Right ventricle myocardium superior (tissue), 1 donor: Measurements from ENCODE around the gene SSRP1. TPM values are rescaled to one million over a fixed set of nuclear protein-coding genes. Genes with fewer than 3 reads are reported as not detected.

Source experiments
- ATAC-seq: fragments of 200-7000 bp; cut with Tn5 transposase; one replicate; pipeline ENCODE4 v1.9.1; 2020; ENCODE audit warnings: mild to moderate bottlenecking; ENCODE audit not compliant: poor library complexity
- DNase-seq: peaks from one replicate; pipeline ENCODE4 v3.0.0-alpha.2; 2020
- intact Hi-C: fragments of 100-400 bp; cut with DNase I; formaldehyde crosslinking; loops from one replicate; pipeline ENCODE4 v1.11.2; 2022
- total RNA-seq: library from RNA; stranded (reverse); fragmentation: NEBNext Ultra II Directional; extraction: Animal tissue kit (Norgen Biotek cat#: 25700); gene quantifications from one replicate; pipeline ENCODE4 v1.2.1, GENCODE V29; 2021
- donor health status: DM: no; HTN: yes; CAD: no; lungs with severe emphysema.

Gene SSRP1
- total RNA-seq, 1 donor from 2014 or later, result 36.3 TPM

- intact Hi-C loops, result no loop called here
- ATAC-seq (peak; percentile 55), DNase-seq (peak; percentile 93)
These were observed 13.2 kb downstream of the SSRP1 start for GRCh38 chr11:57322256-57323166.

DNA sequence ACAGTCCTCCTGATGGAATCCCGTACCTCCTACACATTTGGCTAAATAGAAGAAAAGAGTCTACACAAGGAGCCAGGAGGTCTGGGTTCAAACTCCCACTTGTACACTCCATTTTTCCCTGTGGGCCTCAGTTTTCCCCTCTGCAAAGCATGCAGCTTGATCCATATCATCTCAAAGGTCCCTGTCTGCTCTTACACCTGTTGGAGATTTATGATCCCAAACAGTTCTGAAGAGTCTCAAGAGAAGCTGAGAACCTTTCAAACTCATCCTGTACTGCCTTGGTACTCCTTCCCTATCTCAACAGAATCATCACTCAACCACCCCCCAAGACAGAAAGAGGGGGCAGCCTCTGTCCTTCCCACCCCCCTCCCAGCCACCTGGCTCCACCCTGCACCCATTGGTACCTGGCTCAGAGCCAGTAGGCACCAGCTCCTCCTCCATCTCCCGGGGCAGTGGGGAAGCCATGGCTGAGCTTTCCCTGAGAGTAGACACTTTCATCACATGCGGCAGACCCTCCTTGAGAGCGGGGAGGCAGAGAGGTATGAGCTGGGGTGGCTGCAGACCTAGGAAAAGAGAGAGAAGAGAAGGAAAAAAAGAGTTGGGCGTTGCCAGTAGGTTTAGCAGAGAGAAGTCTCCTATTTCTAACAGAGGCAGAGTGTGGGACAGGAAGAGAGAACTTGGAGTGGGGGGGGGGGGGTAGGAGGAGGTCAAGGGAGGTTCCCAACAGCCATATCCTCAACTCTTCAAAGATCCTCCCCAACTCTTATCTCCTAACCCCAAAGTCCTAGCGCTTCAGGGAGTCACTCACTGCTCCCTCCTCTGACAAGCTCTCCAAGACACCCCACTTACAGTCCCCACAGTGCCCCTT lies 14.1 kb downstream of the SSRP1 start:
- ATAC-seq (no peak), DNase-seq (no peak)
- intact Hi-C loops, result no loop called here

DNA sequence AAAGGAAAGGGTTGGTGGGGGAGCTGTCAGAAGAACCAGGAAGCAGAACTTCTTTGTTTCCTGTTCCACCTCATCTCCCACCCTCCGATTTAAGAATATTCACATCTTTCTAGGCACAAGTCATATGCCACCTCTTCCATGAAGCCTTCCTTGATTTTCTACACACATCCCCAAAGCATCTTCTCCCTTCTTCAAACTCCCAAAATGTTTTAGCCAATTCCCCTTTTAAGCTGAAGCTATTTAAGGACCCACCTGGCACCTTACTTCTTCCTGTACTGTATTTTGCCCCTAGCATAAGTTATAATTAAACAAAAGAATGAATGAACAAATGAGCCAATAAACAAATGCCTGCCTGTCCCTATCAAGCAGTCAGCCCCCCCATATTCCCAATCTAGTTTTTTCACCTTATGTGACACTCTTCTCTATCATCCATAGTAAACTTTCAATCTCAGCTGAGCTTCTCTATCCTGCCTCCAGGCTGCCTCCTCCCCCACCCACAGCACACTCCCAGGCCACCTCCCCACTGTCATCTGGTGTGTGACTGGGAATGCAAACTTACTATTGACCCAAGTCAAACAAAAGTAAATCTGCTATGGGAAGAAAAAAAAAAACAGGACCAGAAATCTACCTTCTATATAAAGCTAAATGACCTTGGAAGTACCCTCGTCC lies 14.8 kb downstream of the SSRP1 start:
- intact Hi-C loops, result no loop called here
- no peak for DNase-seq
- no peak for ATAC-seq

DNA sequence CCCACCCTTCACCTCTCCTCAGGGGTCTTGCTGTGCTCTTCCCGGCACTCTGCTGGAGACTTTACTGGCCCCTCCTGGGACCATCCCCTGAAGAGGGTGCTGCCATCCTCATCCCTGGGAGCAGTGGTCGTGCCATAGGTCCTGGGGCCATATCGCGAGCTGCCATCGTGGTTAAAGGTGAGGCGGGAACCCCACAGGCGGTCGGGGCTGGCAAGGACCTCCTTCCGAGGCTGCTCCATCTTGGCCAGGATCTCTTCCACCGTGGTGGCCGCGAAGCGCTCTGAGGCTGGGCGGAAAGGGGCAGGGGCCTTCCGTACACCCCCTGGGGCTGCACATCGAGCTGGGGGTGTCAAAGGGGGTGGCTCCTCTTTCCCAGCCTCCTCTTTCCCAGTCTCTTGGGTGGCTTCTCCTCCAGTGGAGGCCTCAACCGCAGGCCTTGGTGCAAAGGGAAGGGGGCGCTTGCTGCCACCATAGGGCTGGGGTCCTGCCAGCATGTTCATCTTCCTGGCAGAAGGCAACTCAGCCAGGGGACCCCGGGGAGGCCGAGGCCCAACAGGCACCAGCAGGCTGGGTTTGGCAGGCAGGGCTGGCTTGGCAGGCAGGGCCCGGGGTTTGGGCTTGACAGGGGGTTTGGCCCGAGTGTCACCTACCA lies 15.5 kb downstream of the SSRP1 start:
- DNase-seq, result no peak

GRCh38 chr11:57318178-57318577 lies 17.5 kb downstream of the SSRP1 start:
- intact Hi-C loops, result no loop called here
- DNase-seq (no peak), ATAC-seq (no peak)

More for the DNA sequence above, 15.5 kb downstream of the SSRP1 start:
- no peak for ATAC-seq
- intact Hi-C loops, result no loop called here

DNA sequence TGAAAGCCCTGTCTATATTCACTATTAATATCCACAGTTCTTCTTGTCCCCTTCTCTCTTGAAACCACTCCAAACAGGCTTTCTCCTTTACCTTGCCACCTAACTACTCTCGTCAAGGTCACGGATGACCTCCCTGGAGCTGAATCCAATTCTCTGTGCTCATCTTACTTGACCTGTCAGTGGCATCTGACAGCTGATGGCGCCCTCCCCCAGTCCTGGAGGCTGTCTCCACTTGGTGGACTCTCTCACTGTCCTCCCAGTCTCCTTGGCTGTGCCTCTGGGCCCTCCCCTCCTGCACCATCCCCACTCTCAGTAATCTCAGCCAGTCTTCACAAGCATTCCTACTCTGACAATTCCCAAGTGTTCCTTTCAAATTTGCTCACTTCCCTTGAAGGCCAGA lies 19.7 kb downstream of the SSRP1 start:
- DNase-seq (no peak), ATAC-seq (no peak)
- intact Hi-C loops, result no loop called here

GRCh38 chr11:57315491-57315890 lies 20.2 kb downstream of the SSRP1 start:
- DNase-seq (no peak), ATAC-seq (no peak)
- intact Hi-C loops, result no loop called here

GRCh38 chr11:57314221-57314973 lies 21.3 kb downstream of the SSRP1 start:
- no peak for DNase-seq
- no peak for ATAC-seq
- intact Hi-C loops, result no loop called here

- intact Hi-C loops, result no loop called here
- DNase-seq (no peak), ATAC-seq (no peak)
These were observed 21.9 kb downstream of the SSRP1 start for GRCh38 chr11:57313788-57314135.

DNA sequence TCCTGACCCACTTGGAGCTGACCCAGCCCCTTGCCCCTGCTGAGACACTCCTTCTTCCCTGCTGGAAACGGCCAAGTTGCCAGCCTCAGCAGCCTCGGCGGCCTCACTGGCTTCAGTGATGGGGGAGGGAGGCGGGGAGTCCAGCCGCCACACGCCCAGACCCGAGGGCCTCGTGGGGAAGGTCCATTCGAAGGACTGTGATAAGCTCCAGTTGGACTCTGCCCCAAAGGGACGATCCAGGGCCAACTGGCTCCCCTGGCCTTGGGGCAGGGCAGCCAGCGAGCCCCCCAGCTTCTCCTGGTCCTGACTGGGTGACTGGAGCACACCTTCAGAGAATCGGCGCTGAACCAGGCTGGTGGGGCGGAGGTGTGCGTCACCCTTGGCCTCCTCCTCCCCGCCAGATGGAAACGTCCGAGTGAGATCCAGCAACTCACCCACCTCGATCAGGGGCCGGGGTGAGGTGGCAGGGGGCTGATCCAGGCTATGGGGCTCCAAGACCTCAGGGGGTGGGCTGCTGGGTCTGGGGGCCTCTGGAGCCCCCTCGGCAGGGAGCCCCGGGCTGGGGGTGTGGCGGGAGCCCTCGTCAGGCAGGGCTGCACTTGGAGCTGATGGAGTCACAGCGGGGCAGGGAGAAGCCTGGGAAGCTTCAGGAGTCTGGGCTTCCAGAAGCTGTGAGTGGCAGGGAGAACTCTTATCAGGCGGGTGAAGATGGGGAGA lies 22.5 kb downstream of the SSRP1 start:
- intact Hi-C loops, result no loop called here
- no peak for DNase-seq
- no peak for ATAC-seq

GRCh38 chr11:57312511-57313021 lies 23.1 kb downstream of the SSRP1 start:
- DNase-seq (no peak), ATAC-seq (no peak)
- intact Hi-C loops, result no loop called here

DNA sequence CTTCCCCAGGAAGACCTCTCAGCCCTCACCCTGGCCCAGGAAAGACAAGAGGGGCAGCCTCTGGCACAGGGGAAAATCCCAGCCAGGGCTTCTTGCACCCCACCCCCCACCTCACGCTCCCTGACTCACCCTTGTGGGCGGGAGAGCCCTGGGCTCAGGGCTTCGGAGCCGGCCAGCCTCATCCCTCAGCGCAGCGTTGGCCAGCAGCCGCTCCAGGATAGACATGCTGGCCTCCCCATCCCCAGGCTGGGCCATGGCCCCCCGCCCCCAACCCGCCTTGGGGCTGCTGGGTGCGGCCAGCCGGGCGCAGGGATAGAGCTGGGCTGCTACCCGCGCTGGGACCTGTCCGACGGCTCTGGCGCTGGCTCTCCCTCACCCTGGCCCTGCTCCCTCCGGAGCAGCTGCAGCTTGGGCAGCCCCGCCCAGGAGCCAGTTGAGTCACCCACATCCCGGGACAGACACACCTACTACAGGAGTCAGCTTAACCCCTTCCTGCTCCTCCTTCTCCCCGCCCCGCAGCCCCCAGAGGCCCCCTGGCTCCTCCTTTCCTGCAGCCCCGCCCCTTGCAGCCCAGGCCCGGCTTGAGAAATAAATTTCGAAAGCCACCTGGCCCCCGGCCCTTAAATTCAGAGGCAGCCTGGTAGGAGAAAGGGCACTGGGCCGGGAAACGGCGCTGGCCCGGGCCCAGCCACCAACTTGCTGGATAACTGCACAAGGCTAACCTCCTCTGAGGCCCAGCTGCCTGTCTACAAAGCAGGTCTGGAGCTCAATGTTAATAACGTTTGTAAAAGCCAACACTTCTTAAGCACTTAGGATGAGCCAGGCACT lies 24.4 kb downstream of the SSRP1 start:
- intact Hi-C loops, result no loop called here
- ATAC-seq (peak; percentile 90), DNase-seq (peak; percentile 94)

- intact Hi-C loops, result no loop called here
- ATAC-seq (peak; percentile 1), DNase-seq (no peak)
These were observed 25.0 kb downstream of the SSRP1 start for GRCh38 chr11:57310630-57311086.

DNA sequence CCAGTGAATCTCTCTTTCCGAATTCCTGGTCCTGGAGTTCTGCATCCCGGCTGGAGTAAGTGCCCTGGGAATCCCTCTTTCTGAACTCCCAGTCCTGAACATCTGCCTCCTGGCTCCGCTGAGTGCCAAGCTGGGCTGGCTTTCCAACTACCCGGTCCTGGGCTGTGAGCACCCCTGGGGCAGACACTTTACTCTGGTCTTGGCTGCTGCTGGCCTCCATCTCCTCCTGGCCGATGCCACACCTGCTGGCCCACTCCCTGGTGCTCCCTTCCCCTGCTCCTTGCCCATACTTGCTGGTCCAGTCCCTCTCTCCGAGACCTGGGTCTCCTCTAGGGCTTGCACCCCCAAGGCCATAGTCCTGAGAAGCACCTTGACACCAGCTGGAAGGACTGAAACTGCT lies 25.6 kb downstream of the SSRP1 start:
- ATAC-seq (no peak), DNase-seq (no peak)
- intact Hi-C loops, result no loop called here

- no peak for DNase-seq
- intact Hi-C loops, result no loop called here
These were observed 26.3 kb downstream of the SSRP1 start for GRCh38 chr11:57309106-57310059.

More at GRCh38 chr11:57309106-57310059, 26.3 kb downstream of the SSRP1 start:
- ATAC-seq, result no peak
